Fibroblast of villous mesenchyme (primary cell): Measurements from ENCODE around the gene APEH. TPM values are rescaled to one million over a fixed set of nuclear protein-coding genes. Genes with fewer than 3 reads are reported as not detected.

ENCODE experiments used
- DNase-seq: peaks from one replicate; pipeline ENCODE4 v3.0.0-alpha.2; 2010; ENCODE audit warnings: low read depth
- H3K4me3 ChIP-seq: 2 replicates; pipeline ENCODE4 v1.5.1; 2011; ENCODE audit warnings: low read depth, mild to moderate bottlenecking, low read length
- total RNA-seq: library from RNA; depleted of rRNA; stranded (reverse); fragments of >200 nt; gene quantifications from 2 replicates; pipeline ENCODE4 v1.2.3, GENCODE V29; 2012
- TF ChIP-seq, protein P1 (sequence below): IDR thresholded peaks from 2 replicates; pipeline ENCODE4 v1.5.1; 2012; ENCODE audit warnings: low read depth, mild to moderate bottlenecking, low read length; ENCODE audit not compliant: insufficient read depth

APEH gene
- total RNA-seq, 1 donor = 109 TPM

DNA sequence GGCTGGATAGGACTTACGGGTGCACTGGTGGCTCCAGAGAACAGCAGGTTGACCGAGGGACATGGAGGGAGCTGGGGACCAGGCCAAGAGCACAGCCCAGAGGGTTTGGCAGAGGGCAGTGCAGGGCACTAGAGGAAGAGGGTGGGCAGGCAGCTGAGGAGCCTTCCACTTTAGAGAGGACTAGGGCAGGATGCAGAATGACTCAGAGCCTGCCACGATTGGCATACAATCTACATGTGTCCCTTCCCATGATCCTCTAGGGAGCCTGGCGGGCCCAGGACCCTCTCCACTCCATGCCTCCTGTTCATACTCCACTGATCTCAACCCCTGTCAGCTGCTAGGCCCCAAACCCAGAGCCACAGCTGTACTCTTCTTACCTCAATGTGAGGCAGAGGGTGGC is 14.4 kb upstream of the APEH start:
- TF ChIP-seq, protein P1, sequence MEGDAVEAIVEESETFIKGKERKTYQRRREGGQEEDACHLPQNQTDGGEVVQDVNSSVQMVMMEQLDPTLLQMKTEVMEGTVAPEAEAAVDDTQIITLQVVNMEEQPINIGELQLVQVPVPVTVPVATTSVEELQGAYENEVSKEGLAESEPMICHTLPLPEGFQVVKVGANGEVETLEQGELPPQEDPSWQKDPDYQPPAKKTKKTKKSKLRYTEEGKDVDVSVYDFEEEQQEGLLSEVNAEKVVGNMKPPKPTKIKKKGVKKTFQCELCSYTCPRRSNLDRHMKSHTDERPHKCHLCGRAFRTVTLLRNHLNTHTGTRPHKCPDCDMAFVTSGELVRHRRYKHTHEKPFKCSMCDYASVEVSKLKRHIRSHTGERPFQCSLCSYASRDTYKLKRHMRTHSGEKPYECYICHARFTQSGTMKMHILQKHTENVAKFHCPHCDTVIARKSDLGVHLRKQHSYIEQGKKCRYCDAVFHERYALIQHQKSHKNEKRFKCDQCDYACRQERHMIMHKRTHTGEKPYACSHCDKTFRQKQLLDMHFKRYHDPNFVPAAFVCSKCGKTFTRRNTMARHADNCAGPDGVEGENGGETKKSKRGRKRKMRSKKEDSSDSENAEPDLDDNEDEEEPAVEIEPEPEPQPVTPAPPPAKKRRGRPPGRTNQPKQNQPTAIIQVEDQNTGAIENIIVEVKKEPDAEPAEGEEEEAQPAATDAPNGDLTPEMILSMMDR = no peak
- no peak overlapping the region for H3K4me3 ChIP-seq
- DNase-seq = no peak

DNA sequence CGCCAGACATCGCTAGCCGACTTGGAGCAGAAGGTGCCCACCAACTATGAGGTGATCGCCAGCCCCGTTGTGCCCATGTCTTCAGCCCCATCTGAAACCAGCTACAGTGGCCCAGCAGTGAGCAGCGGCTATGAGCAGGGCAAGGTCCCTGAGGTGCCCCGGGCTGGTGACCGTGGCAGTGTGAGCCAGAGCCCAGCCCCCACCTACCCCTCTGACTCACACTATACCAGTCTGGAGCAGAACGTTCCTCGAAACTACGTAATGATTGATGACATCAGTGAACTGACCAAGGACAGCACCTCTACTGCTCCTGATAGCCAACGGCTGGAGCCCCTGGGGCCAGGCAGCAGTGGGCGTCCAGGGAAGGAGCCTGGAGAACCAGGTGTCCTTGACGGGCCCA is 12.9 kb upstream of the APEH start:
- no peak overlapping the region for H3K4me3 ChIP-seq
- DNase-seq = no peak
- TF ChIP-seq, protein P1 = no peak

DNA sequence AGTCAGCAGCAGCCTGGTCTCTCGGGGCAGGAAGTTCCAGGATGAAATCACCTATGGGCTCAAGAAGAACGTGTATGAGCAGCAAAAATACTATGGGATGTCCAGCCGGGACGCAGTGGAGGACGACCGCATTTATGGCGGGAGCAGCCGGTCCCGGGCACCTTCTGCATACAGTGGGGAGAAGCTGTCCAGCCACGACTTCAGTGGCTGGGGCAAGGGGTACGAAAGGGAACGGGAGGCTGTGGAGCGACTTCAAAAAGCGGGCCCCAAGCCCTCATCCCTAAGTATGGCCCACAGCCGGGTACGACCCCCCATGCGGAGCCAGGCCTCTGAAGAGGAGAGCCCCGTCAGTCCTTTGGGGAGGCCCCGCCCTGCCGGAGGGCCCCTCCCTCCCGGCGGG is 12.1 kb upstream of the APEH start:
- no peak overlapping the region for H3K4me3 ChIP-seq
- DNase-seq = no peak
- TF ChIP-seq, protein P1 = no peak

DNA sequence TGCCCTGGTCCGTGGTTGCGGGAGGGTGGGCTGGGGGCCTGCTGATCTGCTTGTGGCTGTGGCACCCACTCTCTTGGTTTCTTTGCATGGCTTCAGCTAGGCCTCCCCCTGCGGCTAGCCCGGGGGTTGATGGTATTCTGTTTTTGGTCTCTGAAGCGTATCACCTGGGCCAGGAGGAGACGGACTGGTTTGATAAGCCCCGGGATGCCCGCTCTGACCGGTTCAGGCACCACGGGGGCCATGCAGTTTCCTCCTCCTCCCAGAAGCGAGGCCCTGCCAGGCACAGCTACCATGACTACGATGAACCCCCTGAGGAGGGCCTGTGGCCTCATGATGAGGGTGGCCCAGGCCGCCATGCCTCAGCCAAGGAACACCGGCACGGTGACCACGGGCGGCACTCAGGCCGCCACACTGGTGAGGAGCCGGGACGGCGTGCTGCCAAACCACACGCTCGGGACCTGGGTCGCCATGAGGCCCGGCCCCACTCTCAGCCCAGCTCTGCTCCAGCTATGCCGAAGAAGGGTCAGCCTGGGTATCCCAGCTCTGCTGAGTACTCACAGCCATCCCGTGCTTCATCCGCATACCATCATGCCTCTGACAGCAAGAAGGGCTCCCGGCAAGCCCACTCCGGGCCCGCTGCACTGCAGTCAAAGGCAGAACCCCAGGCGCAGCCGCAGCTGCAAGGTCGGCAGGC is 11.3 kb upstream of the APEH start:
- DNase-seq = no peak
- no peak overlapping the region for H3K4me3 ChIP-seq
- TF ChIP-seq, protein P1 = no peak

DNA sequence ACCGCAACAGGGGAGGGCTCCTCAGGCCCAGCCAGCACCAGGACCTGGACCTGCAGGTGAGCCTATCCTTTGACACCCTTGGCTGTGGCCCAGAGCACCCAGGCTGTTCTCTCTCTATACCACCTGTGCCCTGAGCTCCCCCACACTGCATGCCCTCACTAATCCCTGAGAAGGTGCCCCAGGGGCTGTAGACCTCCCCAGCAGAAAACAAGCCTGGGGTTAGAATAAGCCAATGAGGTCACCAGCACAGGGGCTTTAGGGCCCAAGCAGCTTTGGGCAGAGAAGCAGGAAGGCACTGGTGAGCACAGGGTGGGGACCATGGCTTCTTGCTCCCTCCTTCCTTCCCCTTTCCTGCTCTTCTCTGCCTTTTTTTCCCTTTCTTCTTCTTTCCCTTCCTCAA is 10.3 kb upstream of the APEH start:
- DNase-seq = no peak
- no peak overlapping the region for H3K4me3 ChIP-seq
- TF ChIP-seq, protein P1 = no peak

DNA sequence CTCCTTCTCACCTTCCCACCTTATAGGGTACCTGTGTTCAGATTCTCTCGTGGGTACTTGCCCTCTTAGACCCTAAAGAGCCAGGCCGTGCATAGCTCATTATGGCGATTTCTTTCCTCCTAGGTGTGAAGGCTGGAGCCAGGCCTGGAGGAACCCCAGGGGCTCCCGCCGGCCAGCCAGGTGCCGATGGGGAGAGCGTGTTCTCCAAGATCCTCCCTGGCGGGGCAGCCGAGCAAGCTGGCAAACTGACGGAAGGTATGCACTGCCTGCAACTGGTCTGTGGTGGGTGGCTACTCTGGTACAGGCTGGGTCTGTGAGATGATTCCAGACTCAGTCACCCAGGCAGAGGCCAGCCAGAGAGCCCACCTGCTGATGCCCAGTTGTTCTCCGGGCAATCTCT is 9.9 kb upstream of the APEH start:
- DNase-seq = no peak
- H3K4me3 ChIP-seq = no peak overlapping the region
- TF ChIP-seq, protein P1 = no peak
